ENCODE measurements around the gene HAL.
"Not testable (repeated sequence)": the region's sequence is repeated elsewhere in the genome, so short reads cannot be mapped to it uniquely, and the experiment has no call there.

The HAL gene

GRCh38 chr12:95972832-95973456 is 23.2 kb downstream of the HAL start:
- no peak for DNase-seq

GRCh38 chr12:95970905-95971304 is 25.2 kb downstream of the HAL start:
- no peak for DNase-seq

- not testable (repeated sequence) for DNase-seq
These were observed 27.0 kb downstream of the HAL start for GRCh38 chr12:95969116-95969515.

GRCh38 chr12:95967301-95967700 is 28.8 kb downstream of the HAL start:
- no peak for DNase-seq

- no peak for DNase-seq
These were observed 29.8 kb downstream of the HAL start for GRCh38 chr12:95966287-95966870.

- peak; percentile 9 to 21 for DNase-seq
These were observed 33.0 kb downstream of the HAL start for GRCh38 chr12:95963096-95963495.

GRCh38 chr12:95962222-95962621 is 33.9 kb downstream of the HAL start:
- no peak for DNase-seq

- no peak for DNase-seq
These were observed 35.9 kb downstream of the HAL start for GRCh38 chr12:95960241-95960640.

- DNase-seq: peak; percentile 26
These were observed 37.0 kb downstream of the HAL start for GRCh38 chr12:95959107-95959506.

GRCh38 chr12:95956557-95957145 is 39.5 kb downstream of the HAL start:
- DNase-seq: no peak

- DNase-seq: no peak
These were observed 40.5 kb downstream of the HAL start for GRCh38 chr12:95955549-95956159.

GRCh38 chr12:95953000-95953399 is 43.1 kb downstream of the HAL start:
- DNase-seq: peak in 1 of 2 donors; percentile 18

GRCh38 chr12:95951515-95951914 is 44.6 kb downstream of the HAL start:
- DNase-seq: peak; percentile 55 to 74

- no peak for DNase-seq
These were observed 46.5 kb downstream of the HAL start for GRCh38 chr12:95949477-95950206.

GRCh38 chr12:95944108-95944704 is 51.9 kb downstream of the HAL start:
- DNase-seq: no peak

- peak; percentile 34 to 44 for DNase-seq
These were observed 52.8 kb downstream of the HAL start, which contains the start of gene AMDHD1 for GRCh38 chr12:95943330-95943842. TSS of gene AMDHD1 (plus strand) at chr12:95943331. CDS start at chr12:95943399, 68 bp downstream.

- peak; percentile 63 to 73 for DNase-seq
These were observed 53.4 kb downstream of the HAL start, which contains the start of gene CCDC38 for GRCh38 chr12:95942524-95943329. TSS of gene CCDC38 (minus strand) at chr12:95942614. CDS start at chr12:95936509, 6,105 bp downstream.

- no peak for DNase-seq
These were observed 54.0 kb downstream of the HAL start for GRCh38 chr12:95942101-95942523.

GRCh38 chr12:95940514-95940913 is 55.6 kb downstream of the HAL start:
- no peak for DNase-seq

Measured in inflammatory macrophage treated with lipopolysaccharide for 1 hour (primary cell).